NCI-H69 (cell line): ENCODE data around the gene DUSP3.

Experiments
- DNase-seq: peaks from one replicate; lab custom pipeline; 2025; lab: John Stamatoyannopoulos, UW

DUSP3 gene

DNA sequence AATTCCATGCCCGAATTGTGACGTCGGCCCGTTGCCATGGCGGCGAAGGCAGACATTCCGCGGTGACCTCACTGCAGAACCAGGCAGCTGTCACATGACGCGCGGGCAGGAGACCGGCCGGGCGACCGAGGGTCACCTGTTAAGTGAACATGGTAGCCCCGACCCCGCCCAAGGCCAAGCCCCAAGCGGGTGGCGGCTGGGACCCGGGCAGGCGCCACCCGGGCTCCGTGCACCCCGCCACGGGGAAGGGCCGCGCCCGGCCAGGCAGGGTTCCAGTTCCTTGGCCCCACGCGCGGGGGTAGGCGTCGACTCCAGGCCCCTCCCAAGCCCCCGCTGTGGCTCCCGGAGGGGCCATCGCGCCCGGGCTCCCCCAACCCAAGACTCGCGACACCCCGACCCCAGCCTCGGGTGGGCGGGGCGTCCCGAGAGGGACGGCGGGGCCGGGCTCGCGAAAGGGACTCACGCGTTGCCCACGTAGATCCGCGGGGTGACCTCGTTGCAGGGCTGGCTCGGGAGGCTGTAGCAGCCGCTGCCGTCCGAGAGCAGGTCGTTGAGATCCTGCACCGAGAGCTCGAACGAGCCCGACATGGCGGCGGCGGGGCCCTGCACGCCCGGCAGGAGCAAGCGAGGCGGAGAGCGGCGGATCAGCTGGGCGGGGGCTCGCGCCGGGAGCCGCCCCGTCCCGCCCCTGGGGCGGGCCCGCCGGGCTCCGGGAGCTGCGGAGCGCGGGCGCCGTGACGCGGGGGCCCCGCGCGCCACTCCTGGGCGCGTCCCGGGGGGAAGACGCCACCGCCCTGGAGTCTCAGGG, at the start of gene DUSP3:
DUSP3 (minus strand) TSS at position 641 of the 808 bp plus-strand sequence; CDS start at position 588, 53 bp downstream.
- peak; percentile 80 for DNase-seq

DNA sequence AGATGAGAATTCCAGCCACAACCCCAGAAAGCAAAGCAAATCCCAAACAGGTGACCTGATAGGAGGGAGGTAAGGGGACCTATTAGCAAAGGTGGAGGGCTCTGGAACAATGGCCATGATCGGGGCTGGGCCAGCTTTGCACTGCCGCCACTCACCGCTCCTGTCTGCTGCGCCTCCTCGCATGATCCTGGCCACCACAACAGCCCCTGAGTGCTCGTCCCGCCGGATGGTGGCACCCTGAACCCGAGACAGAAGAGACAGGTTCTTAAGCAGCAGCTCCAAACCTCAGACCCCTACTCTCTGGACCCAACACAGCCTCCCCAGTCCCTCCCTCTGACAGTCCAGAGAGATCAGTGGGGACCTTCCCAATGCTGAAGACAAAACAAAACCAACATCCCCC, 48.8 kb upstream of the DUSP3 start:
- DNase-seq: no peak

DNA sequence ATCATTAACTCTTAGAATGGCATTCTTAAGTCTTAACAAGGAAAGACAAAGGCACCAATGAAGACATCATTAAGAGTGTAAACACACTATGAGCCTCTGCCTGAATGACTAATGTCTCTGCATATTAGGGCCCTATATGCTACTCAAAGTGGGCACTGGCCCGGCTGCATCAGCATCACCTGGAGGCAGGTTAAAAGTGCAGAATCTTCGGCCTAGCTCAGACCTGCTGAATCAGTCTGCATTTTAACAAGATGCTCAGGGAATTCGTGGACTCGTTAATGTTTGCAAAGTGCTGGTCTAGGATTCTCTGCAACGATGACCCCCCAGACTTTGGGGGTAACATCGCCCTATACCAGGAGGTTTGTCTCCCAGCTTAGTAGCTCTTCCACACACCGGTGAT, 47.4 kb upstream of the DUSP3 start:
- DNase-seq: no peak

DNA sequence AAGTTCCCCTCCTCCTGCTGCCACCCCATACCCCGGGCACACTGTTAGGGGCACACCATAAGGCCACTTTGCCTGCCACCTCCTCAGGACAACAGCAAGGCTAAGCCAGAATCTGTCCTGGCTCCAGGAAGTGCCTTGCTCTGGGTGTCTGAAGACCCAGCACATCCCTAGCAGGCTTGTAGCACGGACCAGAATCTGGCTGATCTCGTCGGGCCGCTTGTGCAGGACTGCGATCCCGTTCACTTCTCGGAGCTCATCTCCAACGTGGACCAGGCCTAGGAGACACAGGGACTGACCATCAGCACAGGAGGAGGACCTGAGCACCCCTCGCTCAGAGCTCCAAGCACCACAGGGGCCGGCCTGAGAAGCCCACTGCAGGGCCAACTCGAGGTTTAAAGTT, 46.8 kb upstream of the DUSP3 start:
- no peak for DNase-seq

DNA sequence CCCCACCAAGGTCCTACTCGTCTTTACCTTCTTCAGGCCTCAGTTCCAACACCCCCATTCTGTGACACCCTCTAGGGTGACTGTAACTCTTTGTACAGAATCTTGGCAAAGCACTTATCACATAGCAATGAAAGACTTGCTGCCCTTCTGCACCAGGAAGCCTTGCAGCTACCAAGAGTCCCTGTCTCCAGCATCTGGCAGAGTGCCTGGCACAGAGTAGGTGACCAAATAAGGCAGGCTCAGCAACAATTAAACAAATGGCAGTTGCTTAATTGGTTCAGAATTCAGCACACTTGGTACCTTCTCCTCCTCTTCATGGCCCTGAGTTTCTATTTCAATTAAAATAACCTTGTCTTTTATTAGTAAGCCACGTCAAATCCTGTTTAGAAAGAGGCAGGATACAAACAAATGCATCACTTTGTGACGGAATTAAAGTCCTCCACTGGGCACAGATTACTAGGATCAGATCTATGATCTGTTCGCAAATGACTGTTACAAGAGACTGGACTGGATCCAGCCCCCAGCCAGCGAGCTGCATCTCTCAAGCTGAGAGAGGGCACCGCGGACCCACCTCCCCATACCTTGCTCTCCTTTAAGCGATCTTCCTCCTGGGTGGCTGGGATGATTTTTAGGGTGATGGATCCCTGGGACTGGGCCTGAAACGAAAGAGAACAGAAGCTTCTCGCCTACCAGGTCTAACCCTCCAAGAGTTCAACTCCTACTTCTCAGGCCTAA, 44.7 kb upstream of the DUSP3 start:
- DNase-seq: peak; percentile 10

DNA sequence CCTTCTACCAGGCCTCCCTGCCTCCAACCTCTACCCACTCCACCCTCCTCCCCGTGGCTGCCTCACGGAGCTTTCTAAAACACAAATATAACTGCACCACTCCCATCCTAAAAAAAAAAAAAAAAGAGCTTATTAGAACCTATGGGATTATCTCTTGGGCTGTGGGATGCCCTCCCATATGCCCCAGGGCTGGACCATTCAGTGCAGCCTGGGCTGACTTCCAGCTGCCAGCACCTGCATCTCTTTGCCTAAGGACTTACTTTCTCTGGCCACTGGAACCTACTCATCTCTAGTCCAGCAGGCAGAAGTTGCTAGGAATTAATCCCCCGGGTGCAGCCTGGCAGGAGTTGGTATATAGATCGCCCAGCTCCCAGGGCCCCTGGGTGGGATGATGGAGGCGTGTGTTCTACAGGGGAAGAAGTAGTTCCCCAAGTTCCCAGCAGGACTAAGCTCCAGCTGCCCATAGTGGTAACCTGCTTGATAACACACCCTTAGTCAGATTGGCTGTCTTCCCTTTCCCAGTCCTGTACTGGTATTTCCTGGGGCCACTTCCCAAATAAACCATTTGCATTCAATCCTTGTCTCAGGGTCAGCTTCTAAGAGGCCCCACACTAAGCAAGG, 43.9 kb upstream of the DUSP3 start:
- no peak for DNase-seq

DNA sequence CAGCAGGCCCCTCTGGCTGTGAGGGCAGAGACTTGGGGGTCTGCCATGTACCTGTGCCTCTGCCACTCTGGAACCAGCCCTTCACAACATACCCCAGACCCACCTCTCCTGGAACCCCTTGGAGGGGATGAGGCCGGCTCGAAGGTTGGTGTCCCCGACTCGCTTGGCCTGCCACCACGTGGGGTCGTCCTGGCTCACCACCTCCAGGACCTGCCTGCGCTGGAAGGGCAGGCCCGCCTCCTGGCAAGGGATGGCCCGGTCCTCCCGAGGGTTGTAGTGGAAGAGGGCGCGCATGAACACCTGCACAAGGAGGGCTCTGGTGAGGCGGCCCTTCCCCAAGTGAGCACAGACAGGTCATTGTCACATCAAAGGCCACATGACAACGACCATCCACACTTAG, 42.0 kb upstream of the DUSP3 start:
- no peak for DNase-seq

DNA sequence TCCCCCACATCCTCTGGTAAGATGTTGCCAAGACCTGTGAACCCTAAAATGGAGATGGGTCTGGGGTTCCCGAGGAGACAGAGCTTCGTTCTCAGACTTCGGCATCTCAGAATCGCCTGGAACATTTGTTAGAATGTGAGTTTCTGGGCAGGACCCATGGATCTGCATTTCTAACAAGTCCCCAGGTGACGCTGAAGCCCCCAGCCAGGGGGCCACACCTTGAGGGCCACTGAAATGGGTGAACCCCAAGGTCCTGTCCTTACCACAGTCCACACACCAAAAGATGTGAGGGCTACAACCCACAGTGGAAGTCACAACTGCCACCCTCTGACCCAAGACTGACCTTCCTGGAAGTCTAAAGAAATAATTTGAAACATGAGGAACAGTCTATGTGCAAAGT, 40.2 kb upstream of the DUSP3 start:
- no peak for DNase-seq

DNA sequence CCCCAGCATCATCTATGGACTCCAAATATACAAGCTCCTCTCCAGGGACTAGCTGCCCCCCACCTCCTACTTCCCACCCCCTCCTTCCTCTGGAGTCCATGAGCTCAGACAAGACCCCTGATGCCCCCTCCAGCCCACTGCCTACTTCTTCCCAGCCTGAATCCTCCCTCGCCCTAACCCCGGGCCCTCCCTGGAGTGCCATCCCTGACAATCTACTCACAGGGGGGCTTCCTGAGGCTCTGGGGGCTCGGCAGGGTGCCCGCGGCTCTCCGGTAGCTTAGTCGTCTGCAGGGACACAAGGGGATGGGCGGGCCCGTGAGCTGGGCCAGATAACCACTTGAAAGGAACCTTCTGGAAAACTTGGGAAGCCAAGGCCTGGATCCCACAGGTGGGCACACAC, 39.0 kb upstream of the DUSP3 start:
- no peak for DNase-seq

DNA sequence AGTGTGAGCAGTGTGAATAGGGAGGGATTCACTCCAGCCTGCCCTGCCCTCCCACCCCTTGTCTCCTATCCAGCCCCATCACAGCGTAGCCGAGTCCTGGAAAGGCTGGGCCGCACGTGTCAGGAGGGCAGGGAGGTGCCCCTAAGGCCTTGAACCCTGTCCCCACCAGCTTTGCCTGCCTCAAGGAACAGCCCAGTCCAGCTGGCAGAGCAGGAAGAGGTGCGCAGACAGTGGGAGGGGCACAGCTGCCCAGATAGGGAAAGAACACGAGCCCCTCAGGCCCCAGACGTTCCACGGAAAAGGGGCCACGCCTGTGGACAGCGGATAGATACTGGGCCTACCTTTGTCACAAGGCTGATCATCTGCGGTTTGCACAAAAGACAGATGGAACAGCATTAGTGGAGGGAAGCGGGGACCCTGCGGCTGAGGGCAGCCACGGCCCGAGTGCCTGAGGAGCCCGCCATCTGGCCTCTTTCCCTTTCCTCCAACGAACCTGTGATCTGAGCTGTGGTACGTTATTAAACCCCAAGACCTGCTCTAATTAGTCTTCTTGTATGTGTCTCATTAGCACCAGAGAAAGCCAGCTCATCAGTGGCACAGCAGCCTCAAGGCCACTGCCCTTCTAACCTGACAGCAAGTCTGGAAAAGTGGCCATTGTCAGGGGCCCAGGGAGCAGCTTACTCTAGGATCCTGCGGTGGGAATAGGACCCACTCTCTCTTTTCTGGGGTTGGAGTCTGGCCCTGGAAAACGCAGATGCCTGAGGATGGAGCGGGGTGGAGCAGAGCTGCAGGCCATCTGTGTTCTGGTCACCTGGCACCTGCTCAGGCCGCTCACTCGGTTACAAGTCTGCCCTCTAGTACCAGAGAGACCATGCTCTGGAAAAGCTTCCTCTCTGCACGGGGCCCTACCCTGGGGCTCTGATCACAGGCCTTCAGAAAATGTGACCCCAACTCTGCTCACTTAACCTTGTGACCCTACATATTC, 37.9 kb upstream of the DUSP3 start:
- no peak for DNase-seq

DNA sequence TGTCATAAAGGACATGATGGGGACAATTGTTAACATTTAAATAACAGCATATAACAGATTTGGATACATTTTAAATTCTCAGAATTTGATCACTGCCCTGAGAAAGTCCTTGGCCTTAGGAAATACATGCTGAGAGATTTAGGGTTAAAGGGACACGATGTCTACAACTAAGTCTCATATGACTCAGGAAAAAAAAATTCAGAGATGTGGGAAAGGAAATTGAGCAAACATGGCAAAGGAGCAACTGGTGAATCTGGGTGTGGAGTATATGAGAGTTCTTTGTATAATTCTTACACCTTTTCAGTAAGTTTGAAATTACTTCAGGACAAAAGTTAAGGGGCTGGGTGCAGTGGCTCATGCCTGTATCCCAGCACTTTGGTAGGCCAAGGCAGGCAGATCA, 35.9 kb upstream of the DUSP3 start:
- no peak for DNase-seq

DNA sequence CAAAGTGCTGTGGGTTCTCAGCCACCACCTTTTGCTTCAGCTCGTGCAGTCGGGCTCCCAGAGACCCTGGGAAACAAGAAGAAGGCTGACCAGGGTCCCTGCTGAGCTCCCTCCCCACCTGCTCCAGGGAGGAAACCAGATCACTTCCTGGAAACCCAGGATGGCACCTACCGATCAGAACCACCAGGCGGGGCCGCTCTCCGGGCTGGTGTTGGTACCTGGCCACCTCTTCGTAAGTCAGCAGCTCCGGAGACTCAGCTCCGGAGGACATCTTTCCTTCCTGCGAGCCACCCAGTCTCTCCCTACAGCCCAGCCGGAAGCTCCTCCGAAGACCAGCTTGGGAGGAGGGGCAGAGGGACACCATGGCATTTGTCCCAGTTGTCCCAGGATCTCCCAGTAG, 35.2 kb upstream of the DUSP3 start:
- DNase-seq: no peak

DNA sequence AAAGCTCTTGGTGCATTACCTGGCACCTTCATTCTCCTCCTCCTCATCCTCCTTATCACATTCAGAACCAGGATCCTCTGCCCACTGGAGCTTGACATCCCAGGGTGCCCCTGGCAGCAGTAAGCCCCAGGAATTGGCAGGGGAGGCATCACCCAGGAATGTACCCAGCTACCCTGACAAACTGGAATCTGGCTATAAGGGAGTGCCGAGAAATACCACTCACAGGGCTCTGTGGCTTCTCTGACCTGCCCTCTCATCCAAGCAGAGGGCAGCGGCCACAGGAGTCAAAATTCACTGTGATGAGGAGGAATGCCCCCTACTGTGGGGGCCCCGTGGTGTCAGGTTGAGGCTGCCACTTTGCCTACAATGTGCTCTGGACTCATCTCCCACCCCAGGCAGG, 34.6 kb upstream of the DUSP3 start:
- no peak for DNase-seq

DNA sequence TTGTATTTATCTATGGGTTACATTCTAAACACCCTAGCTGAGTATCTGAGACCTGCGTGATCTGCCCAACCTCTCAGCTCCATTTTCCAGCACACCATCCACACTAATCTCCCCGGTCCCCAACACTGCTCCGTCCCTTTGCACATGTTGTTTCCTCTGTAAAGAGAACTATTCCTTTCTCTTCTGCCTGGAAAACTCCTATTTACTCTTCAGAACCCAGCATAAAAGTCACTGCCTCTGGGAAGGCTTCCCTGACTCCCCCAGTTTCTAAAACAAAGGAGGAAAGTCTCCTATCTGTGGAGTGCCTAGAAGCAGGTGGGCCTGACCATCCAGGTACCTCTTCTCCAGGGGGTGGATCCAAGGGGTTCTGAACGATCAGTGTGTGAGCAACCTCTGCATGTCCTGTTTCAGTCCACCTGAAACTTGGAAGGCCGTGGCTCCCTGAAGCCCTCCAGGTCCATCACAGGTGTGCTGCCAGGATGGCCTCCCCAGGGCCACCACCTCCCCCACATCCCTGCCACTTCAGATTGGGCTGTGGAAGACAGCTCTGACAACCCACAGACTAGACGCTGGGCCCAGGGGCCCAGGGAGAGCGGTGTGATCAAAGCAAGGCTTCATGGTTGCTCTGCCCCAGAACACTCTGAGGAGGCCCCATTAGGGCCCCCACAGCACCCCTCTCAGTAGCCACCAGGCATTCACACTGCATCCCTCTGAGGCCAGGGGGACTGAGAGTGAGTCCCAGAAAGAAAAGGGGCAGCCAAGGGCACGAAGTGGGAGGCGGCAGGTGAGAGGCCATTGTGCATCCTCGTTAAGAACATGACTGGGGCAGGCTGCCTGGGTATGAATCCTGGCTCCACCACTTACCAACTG, 33.9 kb upstream of the DUSP3 start:
- DNase-seq: no peak

DNA sequence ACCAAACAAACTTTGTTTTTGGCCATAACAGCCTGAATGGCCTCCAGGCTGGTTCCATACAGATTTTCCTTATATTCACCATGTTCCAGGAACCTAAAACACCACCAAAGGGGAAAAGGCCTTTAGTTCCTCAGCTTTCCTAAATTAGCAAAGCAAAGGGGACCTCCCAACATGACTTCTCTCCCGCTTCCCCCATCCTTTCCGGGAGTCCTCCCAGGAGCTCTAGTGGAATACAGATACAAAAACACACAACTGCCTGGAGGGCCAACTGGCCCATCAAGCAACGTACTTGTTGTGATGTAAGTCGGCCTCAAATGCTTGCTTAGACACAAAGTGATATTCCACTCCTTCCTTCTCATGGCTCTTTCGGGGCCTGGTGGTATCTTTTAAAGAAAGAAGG, 32.0 kb upstream of the DUSP3 start:
- DNase-seq: no peak

DNA sequence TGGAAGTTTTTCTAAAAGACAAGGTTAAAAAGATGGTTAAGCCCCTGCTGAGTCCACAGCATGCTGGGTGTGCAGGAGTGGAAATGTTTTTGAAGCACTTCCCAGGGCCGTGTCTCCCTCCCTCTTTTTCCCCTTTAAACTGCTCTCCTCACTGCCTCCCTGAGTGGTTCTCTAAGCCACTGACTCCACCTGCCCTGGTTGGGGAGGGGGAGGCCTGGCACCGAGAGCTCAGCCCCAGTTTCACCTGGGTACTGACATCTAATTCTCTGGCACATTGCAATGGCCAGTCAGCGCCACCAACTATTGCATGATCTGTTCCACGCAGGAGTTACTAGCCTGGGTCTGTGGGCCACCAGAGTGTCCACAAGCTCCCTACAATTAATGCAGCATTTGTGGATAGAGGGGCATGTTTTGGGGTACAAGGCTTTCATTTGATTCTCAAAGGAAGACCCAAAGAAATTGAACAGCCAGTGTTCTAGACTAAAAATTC, 31.5 kb upstream of the DUSP3 start:
- no peak for DNase-seq

DNA sequence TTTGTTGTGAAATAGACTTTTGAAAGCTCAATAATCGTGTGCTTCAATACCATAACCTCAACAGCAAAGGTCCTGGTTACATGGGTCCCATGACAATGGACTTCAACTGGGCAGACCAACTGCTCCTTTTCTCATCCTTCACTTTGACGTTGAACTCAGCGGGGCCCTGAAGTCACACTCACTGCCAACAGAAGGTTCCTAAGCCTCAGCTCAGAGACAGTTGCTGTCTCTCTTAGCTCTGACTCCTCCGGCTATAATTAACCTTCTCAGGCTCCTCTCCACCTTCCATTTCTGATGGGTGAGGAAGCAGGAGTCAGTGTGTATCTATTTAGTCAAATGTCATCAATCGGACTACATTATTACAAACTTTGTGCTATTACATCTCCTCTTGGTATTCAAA, 30.3 kb upstream of the DUSP3 start:
- no peak for DNase-seq

DNA sequence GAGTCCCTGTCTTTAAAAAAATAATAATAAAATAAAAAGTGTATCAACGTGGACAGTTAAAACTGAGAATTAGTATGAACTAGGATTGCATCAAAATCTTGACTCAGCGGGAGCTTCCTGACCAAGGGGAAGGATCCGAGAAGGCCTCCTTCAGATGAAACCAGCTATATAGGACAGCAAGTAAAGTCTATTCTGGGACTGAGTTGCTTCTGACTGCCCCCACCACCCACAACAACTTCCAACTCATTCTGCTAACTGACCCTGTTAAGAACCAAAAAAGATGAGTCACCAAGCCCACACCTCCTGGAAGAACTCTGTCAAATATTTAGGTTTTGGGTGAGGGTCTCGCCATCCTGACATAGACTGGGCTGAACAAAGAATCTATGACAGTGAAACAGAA, 29.3 kb upstream of the DUSP3 start:
- no peak for DNase-seq

DNA sequence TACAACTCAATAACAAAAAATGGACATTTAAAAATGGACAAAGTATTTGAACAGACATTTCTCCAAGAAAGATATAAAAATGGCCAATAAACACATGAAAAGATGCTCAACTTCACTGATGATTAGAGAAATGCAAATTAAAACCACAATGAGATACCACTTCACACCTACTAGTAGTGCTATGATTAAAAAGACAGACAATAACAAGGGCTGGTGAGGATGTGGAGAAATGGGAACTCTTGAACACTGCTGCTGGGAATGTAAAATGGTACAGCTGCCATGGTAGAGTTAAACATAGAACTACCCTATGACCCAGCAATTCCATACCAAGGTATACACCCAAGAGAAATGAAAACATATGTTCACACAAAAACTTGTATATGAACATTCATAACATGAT, 26.3 kb upstream of the DUSP3 start:
- DNase-seq: no peak

DNA sequence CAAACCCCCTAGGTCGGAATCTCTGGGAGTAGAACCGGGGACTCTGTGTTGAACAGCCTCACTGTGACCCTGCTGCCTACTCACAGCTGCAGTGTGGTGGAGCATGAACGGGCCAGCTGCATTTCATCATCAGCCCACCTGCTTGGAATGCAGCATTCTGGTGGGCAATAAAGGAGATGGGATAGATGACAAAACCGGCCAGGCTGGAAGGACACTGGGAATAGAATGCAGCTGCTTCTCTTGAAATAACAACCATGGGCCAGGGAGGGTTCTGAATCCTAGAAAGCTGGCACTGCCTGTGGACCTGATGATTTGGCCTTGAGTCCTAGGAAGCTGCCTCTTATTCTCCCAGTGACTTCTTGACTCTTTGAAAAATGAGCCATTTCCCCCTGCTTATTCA, 25.0 kb upstream of the DUSP3 start:
- no peak for DNase-seq

DNA sequence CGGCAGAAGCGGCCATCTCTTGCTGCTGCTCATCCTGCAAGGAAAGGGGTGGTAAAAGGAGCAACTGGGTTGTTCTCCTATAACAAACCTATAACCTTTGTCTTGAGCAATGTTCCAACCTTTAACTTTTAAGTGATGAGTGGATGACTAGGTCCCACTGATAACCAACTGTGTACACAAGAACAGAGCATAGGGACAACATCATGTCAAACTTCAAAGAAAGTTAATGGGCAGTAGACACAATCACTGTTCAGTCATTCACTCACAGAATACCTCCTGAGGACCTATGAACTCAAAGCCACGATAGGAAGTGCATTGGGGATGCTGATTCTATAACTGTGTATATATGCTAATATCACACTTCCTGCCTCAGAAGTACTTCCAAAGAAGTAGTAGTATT, 23.1 kb upstream of the DUSP3 start:
- DNase-seq: no peak
